ENCODE measurements around the gene ZFR.

ZFR gene

GRCh38 chr5:32363030-32363429 lies 81.5 kb downstream of the ZFR start:
- DNase-seq (ENCODE audit: low read depth in 2 of 3, low spot score in 1 of 3) = no peak

GRCh38 chr5:32362527-32362926 lies 82.0 kb downstream of the ZFR start:
- no peak for DNase-seq (ENCODE audit: low read depth in 2 of 3, low spot score in 1 of 3)

- no peak for DNase-seq (ENCODE audit: low read depth in 2 of 3, low spot score in 1 of 3)
Measured at GRCh38 chr5:32360906-32361305, 83.6 kb downstream of the ZFR start.

GRCh38 chr5:32358611-32359010 lies 85.9 kb downstream of the ZFR start:
- DNase-seq (ENCODE audit: low read depth in 2 of 3, low spot score in 1 of 3) = no peak

GRCh38 chr5:32357658-32358057 lies 86.9 kb downstream of the ZFR start:
- no peak for DNase-seq (ENCODE audit: low read depth in 2 of 3, low spot score in 1 of 3)

GRCh38 chr5:32355686-32356085 lies 88.9 kb downstream of the ZFR start:
- DNase-seq (ENCODE audit: low read depth in 2 of 3, low spot score in 1 of 3) = no peak

GRCh38 chr5:32353420-32353819 lies 91.1 kb downstream of the ZFR start:
- DNase-seq (ENCODE audit: low read depth in 2 of 3, low spot score in 1 of 3) = no peak

- no peak for DNase-seq (ENCODE audit: low read depth in 2 of 3, low spot score in 1 of 3)
Measured at GRCh38 chr5:32352685-32353084, 91.9 kb downstream of the ZFR start.

- DNase-seq (ENCODE audit: low read depth in 2 of 3, low spot score in 1 of 3) = no peak
Measured at GRCh38 chr5:32346869-32347268, 97.7 kb downstream of the ZFR start.

GRCh38 chr5:32343058-32343672 lies 101.4 kb downstream of the ZFR start:
- DNase-seq (ENCODE audit: low read depth in 2 of 3, low spot score in 1 of 3) = no peak

GRCh38 chr5:32342656-32343055 lies 101.9 kb downstream of the ZFR start:
- DNase-seq (ENCODE audit: low read depth in 2 of 3, low spot score in 1 of 3) = no peak

- DNase-seq (ENCODE audit: low read depth in 2 of 3, low spot score in 1 of 3) = no peak
Measured at GRCh38 chr5:32339878-32340277, 104.7 kb downstream of the ZFR start.

GRCh38 chr5:32339198-32339597 lies 105.3 kb downstream of the ZFR start:
- DNase-seq (ENCODE audit: low read depth in 2 of 3, low spot score in 1 of 3) = peak in 1 of 3 donors; percentile 21

GRCh38 chr5:32332966-32333365 lies 111.6 kb downstream of the ZFR start:
- DNase-seq (ENCODE audit: low read depth in 2 of 3, low spot score in 1 of 3) = no peak

- no peak for DNase-seq (ENCODE audit: low read depth in 2 of 3, low spot score in 1 of 3)
Measured at GRCh38 chr5:32332361-32332760, 112.2 kb downstream of the ZFR start.

- DNase-seq (ENCODE audit: low read depth in 2 of 3, low spot score in 1 of 3) = no peak
Measured at GRCh38 chr5:32331935-32332274, 112.6 kb downstream of the ZFR start.

GRCh38 chr5:32331217-32331934 lies 113.2 kb downstream of the ZFR start:
- DNase-seq (ENCODE audit: low read depth in 2 of 3, low spot score in 1 of 3) = no peak

- DNase-seq (ENCODE audit: low read depth in 2 of 3, low spot score in 1 of 3) = no peak
Measured at GRCh38 chr5:32330126-32330971, 114.2 kb downstream of the ZFR start.

- DNase-seq (ENCODE audit: low read depth in 2 of 3, low spot score in 1 of 3) = peak; percentile 29 to 64 (median 31)
Measured at GRCh38 chr5:32329395-32329834, 115.1 kb downstream of the ZFR start.

GRCh38 chr5:32326216-32326772 lies 118.2 kb downstream of the ZFR start:
- DNase-seq (ENCODE audit: low read depth in 2 of 3, low spot score in 1 of 3) = no peak

GRCh38 chr5:32325616-32326015 lies 118.9 kb downstream of the ZFR start:
- no peak for DNase-seq (ENCODE audit: low read depth in 2 of 3, low spot score in 1 of 3)

GRCh38 chr5:32325062-32325461 lies 119.5 kb downstream of the ZFR start:
- no peak for DNase-seq (ENCODE audit: low read depth in 2 of 3, low spot score in 1 of 3)

All from stimulated activated CD4-positive, alpha-beta T cell treated with anti-CD3 and anti-CD28 coated beads, Interleukin-12 subunit alpha, Interleukin-12 subunit beta, amount 100 ng/mL, for 48 hours (primary cell).